RWPE1 (cell line): ENCODE measurements around the gene CDK19.

Source experiments
- CTCF ChIA-PET: fragments of 350-600 bp; sonication (Branson Sonifier 250); formaldehyde crosslinking; extraction: SDS; loops from one replicate; lab custom pipeline; 2021; lab: Yijun Ruan, JAX
- POLR2A ChIA-PET: fragments of 400-600 bp; formaldehyde crosslinking; extraction: SDS; loops from one replicate; lab custom pipeline; 2020; ENCODE audit warnings: antibody characterized with exemption; ENCODE audit not compliant: low non-redundant PET; lab: Yijun Ruan, JAX
- DNase-seq: peaks from one replicate; pipeline ENCODE4 v3.0.0; 2012; ENCODE audit warnings: low spot score
- H3K27ac ChIP-seq: fragments of 450-650 bp; 2 replicates; pipeline ENCODE4 v1.5.1; 2017
- CTCF ChIP-seq: fragments of 450-650 bp; conservative IDR thresholded peaks from 2 replicates; pipeline ENCODE4 v1.5.1; 2017; ENCODE audit warnings: low read depth, mild to moderate bottlenecking

Gene CDK19

GRCh38 chr6:110573537-110573936 lies 241.7 kb downstream of the CDK19 start:
- no peak overlapping the region for H3K27ac ChIP-seq
- DNase-seq: no peak
- TF ChIP-seq CTCF: no peak
- CTCF ChIA-PET: no interaction called here
- POLR2A ChIA-PET: no interaction called here

GRCh38 chr6:110573136-110573535 lies 242.1 kb downstream of the CDK19 start:
- no peak overlapping the region for H3K27ac ChIP-seq
- DNase-seq: no peak
- CTCF ChIA-PET: no interaction called here
- POLR2A ChIA-PET: no interaction called here
- no peak for TF ChIP-seq CTCF

GRCh38 chr6:110567957-110568696 lies 247.1 kb downstream of the CDK19 start:
- no peak for DNase-seq
- no peak overlapping the region for H3K27ac ChIP-seq
- ChIA-PET CTCF (interaction anchor here (0.6 to 0.7 kb wide), 2 partner anchors 455 to 489 kb away, joined by 3 read pairs; no protein-coding TSS in a partner anchor), POLR2A (no interaction called here)
- TF ChIP-seq CTCF: no peak

- CTCF ChIA-PET: interaction anchor here (0.7 kb wide), 1 partner anchor 93 kb away, joined by 3 read pairs; no protein-coding TSS in a partner anchor
- no peak overlapping the region for H3K27ac ChIP-seq
- no peak for TF ChIP-seq CTCF
- POLR2A ChIA-PET: no interaction called here
- no peak for DNase-seq
Measured at GRCh38 chr6:110566346-110567125, 248.7 kb downstream of the CDK19 start.

- ChIA-PET POLR2A (no interaction called here), CTCF (interaction anchor here (0.6 kb wide), 1 partner anchor 28 kb away, joined by 4 read pairs; no protein-coding TSS in a partner anchor)
- TF ChIP-seq CTCF: no peak
- H3K27ac ChIP-seq: no peak overlapping the region
- DNase-seq: no peak
Measured at GRCh38 chr6:110564703-110565421, 250.4 kb downstream of the CDK19 start.

- CTCF ChIA-PET: no interaction called here
- no peak overlapping the region for H3K27ac ChIP-seq
- no peak for DNase-seq
- POLR2A ChIA-PET: no interaction called here
- no peak for TF ChIP-seq CTCF
Measured at GRCh38 chr6:110563711-110564110, 251.6 kb downstream of the CDK19 start.
